Keratinocyte (primary cell): ENCODE results near the gene CLEC17A.

Experiments used
- CTCF ChIP-seq, 3 experiments: IDR thresholded peaks in 1 of 3; conservative IDR thresholded peaks in 1 of 3; optimal IDR thresholded peaks in 1 of 3; 2 replicates in 2 of 3; 3 replicates in 1 of 3; pipeline versions ENCODE3 to v1.5.1; 2011; ENCODE audit warnings: low read length in 3 of 3, mild to moderate bottlenecking in 3 of 3, moderate library complexity in 2 of 3, control low read depth in 1 of 3, inconsistent platforms in 1 of 3; ENCODE audit not compliant: insufficient read depth in 2 of 3; ENCODE audit errors: extremely low read depth in 1 of 3
- EZH2 ChIP-seq: IDR thresholded peaks from one replicate; pipeline ENCODE4 v1.6.1; 2012; ENCODE audit warnings: inconsistent platforms, mild to moderate bottlenecking, low read length, moderate library complexity

GRCh38 chr19:14544977-14545715, 37.7 kb upstream of the CLEC17A start:
- TF ChIP-seq EZH2 (no peak), CTCF (optimal IDR thresholded peaks at IDR 0.05 in 1 of 3, IDR thresholded peaks at IDR 0.05 in 1 of 3, conservative IDR thresholded peaks at IDR 0.05 in 1 of 3; ENCODE audit: extremely low read depth in 1 of 3, insufficient read depth in 2 of 3, low read length in 3 of 3) (no peak)
